CD4-positive, alpha-beta T cell treated with Interleukin-12 subunit alpha and Interleukin-12 subunit beta, for 1 hour (primary cell): ENCODE results near the gene OR1D5.
"Not testable (repeated sequence)": the region's sequence is repeated elsewhere in the genome, so short reads cannot be mapped to it uniquely, and the experiment has no call there.

Experiments used
- DNase-seq: peaks from one replicate; pipeline ENCODE4 v3.0.0-alpha.2; 2020

Gene OR1D5

DNA sequence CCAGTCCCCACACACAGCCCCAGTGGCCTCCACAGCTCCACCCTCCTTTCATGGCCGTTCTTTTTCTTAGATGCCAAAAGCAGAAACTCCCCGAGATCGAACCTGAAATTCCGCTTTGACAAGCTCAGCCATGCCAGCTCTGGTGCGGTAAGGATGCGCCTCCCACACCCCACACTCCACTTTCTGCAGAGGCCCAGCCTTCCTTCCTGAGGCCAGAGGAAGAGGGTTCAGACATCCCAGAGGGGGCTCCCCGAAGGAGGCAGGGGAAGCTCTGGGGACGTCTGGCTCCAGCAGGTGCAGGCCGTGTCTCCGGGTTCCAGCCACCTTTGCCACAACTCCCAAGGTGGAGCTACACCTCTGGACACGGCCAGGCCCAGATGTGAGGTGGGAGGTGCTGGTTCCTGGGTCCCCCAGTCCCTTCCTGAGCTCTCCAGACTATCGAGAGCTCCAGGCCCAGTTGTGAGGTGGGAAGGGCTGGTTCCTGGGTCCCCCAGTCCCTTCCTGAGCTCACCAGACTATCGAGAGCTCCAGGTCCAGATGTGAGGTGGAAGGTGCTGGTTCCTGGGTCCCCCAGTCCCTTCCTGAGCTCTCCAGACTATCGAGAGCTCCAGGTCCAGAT lies 32.4 kb downstream of the OR1D5 start:
- not testable (repeated sequence) for DNase-seq

DNA sequence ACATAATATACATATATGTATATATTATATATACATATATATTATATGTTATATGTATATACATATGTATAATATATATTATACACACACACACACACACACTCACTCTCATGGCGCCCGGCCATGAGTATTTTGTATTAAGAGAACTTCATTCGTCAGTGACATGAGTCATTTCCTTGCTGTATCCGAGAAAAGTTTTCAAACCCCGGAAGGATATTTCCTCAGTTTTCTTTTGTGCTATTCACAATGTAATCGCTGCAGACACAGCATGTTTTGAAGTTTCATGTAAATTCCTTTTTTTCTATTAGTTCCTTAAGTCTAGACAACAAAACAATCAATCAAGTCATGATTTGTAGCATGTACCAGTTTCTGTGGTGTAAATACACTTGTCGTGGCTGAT lies 33.3 kb downstream of the OR1D5 start:
- no peak for DNase-seq

DNA sequence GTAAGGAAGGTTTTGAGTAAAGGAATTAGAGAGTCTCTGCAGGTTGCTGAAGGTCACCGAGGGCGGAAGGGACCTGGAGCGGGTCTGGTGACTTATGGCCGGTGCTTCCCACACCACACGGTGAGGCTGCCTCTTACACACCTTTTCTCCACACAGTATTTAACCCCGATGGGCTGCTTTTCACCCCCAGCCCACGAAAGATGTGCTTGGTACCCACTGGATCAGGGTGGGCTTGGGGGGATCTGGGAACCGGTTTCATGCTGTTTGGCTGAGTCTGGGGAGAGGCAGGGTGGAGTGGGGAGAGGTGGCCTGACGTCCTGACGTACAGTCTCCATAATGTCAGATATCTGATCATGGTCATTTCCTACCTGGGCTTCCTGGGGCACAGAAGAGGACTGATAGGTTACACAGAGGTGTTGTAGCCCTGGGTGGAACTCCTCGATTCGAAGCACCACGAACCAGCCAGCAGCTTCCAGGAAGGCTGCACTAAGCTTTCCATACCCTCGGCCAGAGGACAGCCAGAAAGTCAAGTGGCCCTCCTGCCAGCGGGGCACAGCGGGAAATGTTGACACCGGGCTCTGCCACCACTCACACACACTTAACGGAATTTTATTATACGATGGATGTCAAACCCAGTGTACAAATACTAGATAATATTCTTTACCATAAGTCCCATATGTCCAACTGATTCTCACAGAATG lies 34.0 kb downstream of the OR1D5 start:
- no peak for DNase-seq

GRCh38 chr17:3027786-3028532 lies 35.4 kb downstream of the OR1D5 start:
- DNase-seq = no peak

GRCh38 chr17:3026856-3027751 lies 36.3 kb downstream of the OR1D5 start:
- no peak for DNase-seq

- no peak for DNase-seq
These were observed 37.1 kb downstream of the OR1D5 start for GRCh38 chr17:3026125-3026855.

GRCh38 chr17:3025421-3026124 lies 37.8 kb downstream of the OR1D5 start:
- no peak for DNase-seq

GRCh38 chr17:3024346-3024745 lies 39.1 kb downstream of the OR1D5 start:
- no peak for DNase-seq

GRCh38 chr17:3022197-3022596 lies 41.2 kb downstream of the OR1D5 start:
- DNase-seq = no peak

DNA sequence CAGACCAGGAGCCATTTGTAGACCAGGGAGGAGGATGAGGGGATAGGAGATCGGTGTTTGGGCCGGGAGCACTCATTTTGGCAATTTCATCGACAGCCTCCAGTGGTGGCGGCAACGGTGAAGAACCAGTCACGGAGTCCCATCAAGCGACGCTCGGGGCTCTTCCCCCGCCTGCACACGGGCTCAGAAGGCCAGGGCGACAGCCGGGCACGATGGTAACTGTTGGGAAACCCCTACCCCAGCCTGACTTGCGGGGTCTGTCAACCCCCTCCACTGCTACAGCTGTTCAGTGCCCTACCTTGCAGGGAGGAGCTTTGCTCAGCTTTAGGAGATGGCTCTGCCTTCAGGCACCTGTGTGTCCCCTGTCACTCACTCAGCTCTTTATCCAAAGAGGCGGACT lies 43.0 kb downstream of the OR1D5 start:
- DNase-seq = no peak

GRCh38 chr17:3019761-3020160 lies 43.6 kb downstream of the OR1D5 start:
- DNase-seq = no peak

DNA sequence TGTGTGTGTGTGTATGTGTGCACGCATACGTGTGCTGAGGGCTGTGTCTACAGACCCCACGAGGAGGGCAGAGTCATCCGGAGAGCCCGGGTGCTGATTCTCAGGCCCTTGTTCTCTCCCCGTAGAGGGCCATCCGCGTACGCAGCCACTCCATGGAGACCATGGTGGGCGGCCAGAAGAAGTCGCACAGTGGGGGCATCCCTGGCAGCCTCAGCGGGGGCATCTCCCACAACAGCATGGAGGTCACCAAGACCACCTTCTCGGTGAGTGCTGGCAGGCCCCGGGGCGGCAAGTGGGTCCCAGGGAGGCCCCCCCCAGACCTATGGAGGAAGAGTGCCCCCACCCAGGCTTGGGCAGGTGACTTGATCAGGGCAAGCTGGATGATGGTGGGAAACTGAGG lies 45.5 kb downstream of the OR1D5 start:
- DNase-seq = no peak

DNA sequence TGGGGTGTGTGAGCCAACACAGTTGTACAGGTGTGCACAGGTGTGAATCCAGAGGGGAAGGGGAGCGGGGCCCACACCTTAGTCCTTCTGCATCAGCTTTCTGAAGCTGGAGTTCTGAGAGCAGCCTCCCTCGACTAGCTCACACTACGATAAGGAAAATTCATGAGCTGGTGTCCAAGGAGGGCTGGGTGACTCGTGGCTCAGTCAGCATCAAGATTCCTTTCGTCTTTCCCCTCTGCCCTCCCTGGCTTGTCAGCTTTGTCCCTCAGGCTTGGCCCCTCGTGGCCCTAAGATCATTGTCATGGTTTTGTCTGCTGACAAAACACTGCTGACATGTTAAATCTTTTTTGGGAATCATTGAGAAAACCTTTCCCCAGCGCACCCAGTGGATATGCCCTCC lies 47.5 kb downstream of the OR1D5 start:
- no peak for DNase-seq

GRCh38 chr17:3012926-3013581 lies 50.4 kb downstream of the OR1D5 start:
- DNase-seq = peak; percentile 51
